Right lobe of liver (tissue), 6 donors: ENCODE data around the gene PLAC9. TPM values are rescaled to one million over a fixed set of nuclear protein-coding genes. Genes with fewer than 3 reads are reported as not detected.

Experiments used
- ATAC-seq, 4 donors: fragments of 200-7000 bp; cut with Tn5 transposase; one replicate each; pipeline ENCODE4 v1.9.1; 2020; ENCODE audit warnings: mild to moderate bottlenecking in 4 of 4, moderate library complexity in 4 of 4
- DNase-seq, 3 donors: peaks; one replicate each; pipeline ENCODE4 v3.0.0-alpha.2; 2020
- H3K27ac ChIP-seq, 3 donors: fragments of 200-600 bp; one replicate each; pipeline ENCODE4 v1.8.0; 2022
- H3K27me3 ChIP-seq, 2 donors: fragments of 200-600 bp; one replicate each; pipeline ENCODE4 v1.8.0; 2022
- H3K36me3 ChIP-seq, 4 donors: fragments of 200-600 bp; sonication (generic) in 1 of 4; one replicate each; pipeline versions ENCODE4 v1.5.1 to v1.8.0; 2017 to 2022; ENCODE audit warnings: control low read depth in 1 of 4
- H3K4me1 ChIP-seq, 4 donors: fragments of 200-600 bp; sonication (generic) in 1 of 4; one replicate each; pipeline versions ENCODE4 v1.5.1 to v1.8.0; 2017 to 2022; ENCODE audit warnings: control low read depth in 1 of 4
- H3K4me3 ChIP-seq, 3 donors: fragments of 200-600 bp; one replicate each; pipeline ENCODE4 v1.8.0; 2022
- H3K9me3 ChIP-seq, 4 donors: fragments of 200-600 bp; sonication (generic) in 1 of 4; one replicate each; pipeline versions ENCODE4 v1.5.1 to v1.8.0; 2017 to 2022; ENCODE audit warnings: control low read depth in 1 of 4
- CTCF ChIP-seq, 4 donors: fragments of 200-600 bp in 3 of 4; fragments of 450-650 bp in 1 of 4; IDR thresholded peaks; one replicate each; pipeline versions ENCODE4 v1.5.1 to v1.8.0; 2016 to 2022; ENCODE audit warnings: antibody characterized with exemption in 4 of 4, mild to moderate bottlenecking in 2 of 4
- POLR2A ChIP-seq: fragments of 450-650 bp; IDR thresholded peaks from one replicate; pipeline ENCODE4 v1.6.1; 2017; ENCODE audit warnings: antibody characterized with exemption, mild to moderate bottlenecking
- WGBS: methylation state at CpG from one replicate; pipeline ENCODE4 v1.1.6; 2018; ENCODE audit warnings: low coverage, low lambda C conversion rate; ENCODE audit not compliant: insufficient coverage; ENCODE audit errors: missing lambda C conversion rate; 5-methylcytosine and 5-hydroxymethylcytosine counted together
- intact Hi-C, 2 donors: fragments of 100-400 bp; cut with DNase I; formaldehyde crosslinking; loops; one replicate each; pipeline versions ENCODE4 v1.11.2 to v1.14.1; 2022
- total RNA-seq, 6 experiments: library from RNA; depleted of rRNA in 2 of 6; stranded (reverse); fragments of >200 nt in 2 of 6; fragmentation: NEBNext Ultra II Directional in 3 of 6; extraction: Animal tissue kit (Norgen Biotek cat#: 25700) in 3 of 6; gene quantifications; one replicate each; pipeline versions ENCODE4 v1.1.0 to v1.2.4, GENCODE V29; 2016 to 2023
- donor health status: DM: no; HTN: yes; CAD: no.
- donor health status: DM: no; HTN: no; CAD: no.
- donor health status: DM: no; HTN: no; CAD: no.
- donor health status: DM: no; HTN: yes; CAD: no.
- donor health status: DM: no; HTN: yes; CAD: no.

Gene PLAC9
- total RNA-seq, 6 experiments from 2014 or later, result 0.78 to 3.9 (median 2.2) TPM; not detected in 1

- 88% methylated on average over 7 of the region's 8 CpGs for WGBS
Measured at GRCh38 chr10:80108576-80109239, 23.8 kb upstream of the PLAC9 start.

GRCh38 chr10:80110986-80111385 lies 21.5 kb upstream of the PLAC9 start:
- H3K27ac ChIP-seq, result no peak overlapping the region
- H3K4me1 ChIP-seq, result no peaks in the 10 kb centered on the region
- H3K9me3 ChIP-seq, result no peaks in the 10 kb centered on the region
- H3K27me3 ChIP-seq, result no peaks in the 10 kb centered on the region
- intact Hi-C loops, result no loop called here
- H3K4me3 ChIP-seq, result no peak overlapping the region
- no peak for DNase-seq
- no peaks in the 10 kb centered on the region for H3K36me3 ChIP-seq
- ATAC-seq, result no peak
- WGBS, result 67% methylated on average over 1 of the region's 1 CpG
- TF ChIP-seq POLR2A (no peak), CTCF (IDR thresholded peaks at IDR 0.05) (no peak)

More at GRCh38 chr10:80108576-80109239, 23.8 kb upstream of the PLAC9 start:
- Histone ChIP-seq H3K27me3 (no peaks in the 10 kb centered on the region), H3K27ac (no peak overlapping the region), H3K36me3 (no peaks in the 10 kb centered on the region), H3K4me3 (no peak overlapping the region), H3K9me3 (no peaks in the 10 kb centered on the region), H3K4me1 (no peaks in the 10 kb centered on the region)
- TF ChIP-seq POLR2A (no peak), CTCF (IDR thresholded peaks at IDR 0.05) (no peak)
- intact Hi-C loops, result no loop called here
- no peak for DNase-seq
- ATAC-seq, result no peak

GRCh38 chr10:80118669-80119068 lies 13.9 kb upstream of the PLAC9 start:
- TF ChIP-seq CTCF (IDR thresholded peaks at IDR 0.05) (no peak), POLR2A (no peak)
- intact Hi-C loops, result no loop called here
- Histone ChIP-seq H3K4me1 (no peaks in the 10 kb centered on the region), H3K9me3 (no peaks in the 10 kb centered on the region), H3K27me3 (no peaks in the 10 kb centered on the region), H3K4me3 (no peak overlapping the region), H3K36me3 (no peaks in the 10 kb centered on the region), H3K27ac (no peak overlapping the region)
- no peak for DNase-seq
- no peak for ATAC-seq
- WGBS, result 90% methylated on average over 3 of the region's 4 CpGs

- intact Hi-C loops, result no loop called here
- no peak for DNase-seq
- ATAC-seq, result no peak
- no peaks in the 10 kb centered on the region for H3K27me3 ChIP-seq
- no peak overlapping the region for H3K4me3 ChIP-seq
- H3K9me3 ChIP-seq, result no peaks in the 10 kb centered on the region
- H3K36me3 ChIP-seq, result no peaks in the 10 kb centered on the region
- H3K4me1 ChIP-seq, result no peaks in the 10 kb centered on the region
- H3K27ac ChIP-seq, result no peak overlapping the region
- TF ChIP-seq CTCF (IDR thresholded peaks at IDR 0.05), result no peak
- TF ChIP-seq POLR2A, result no peak
Measured at GRCh38 chr10:80122110-80122710, 10.3 kb upstream of the PLAC9 start.
